HCT116 (cell line): Measurements from ENCODE around the gene NUP50. TPM values are rescaled to one million over a fixed set of nuclear protein-coding genes. Genes with fewer than 3 reads are reported as not detected.

Experiments used
- ATAC-seq: fragments of 200-7000 bp; cut with Tn5 transposase; 2 replicates; pipeline ENCODE4 v1.9.1; 2020; ENCODE audit warnings: mild to moderate bottlenecking, moderate library complexity
- BruUV-seq: library from RNA; stranded (reverse); fragments of 400-500 nt; replicated peaks from 2 replicates; lab custom pipeline; 2021; lab: Mats Ljungman, UMichigan
- CTCF ChIA-PET: fragments of 300-600 bp; sonication (Branson Sonifier 250); formaldehyde crosslinking; loops from one replicate; lab custom pipeline; 2021; ENCODE audit warnings: antibody characterized with exemption; lab: Charles Lee
- POLR2A ChIA-PET: fragments of 300-600, 350-600 bp; sonication (Branson Sonifier 250); formaldehyde crosslinking; loops from one replicate; lab custom pipeline; 2021; ENCODE audit warnings: antibody characterized with exemption; lab: Charles Lee
- RAD21 ChIA-PET, 2 experiments: fragments of 300-600 bp; sonication (Branson Sonifier 250); formaldehyde crosslinking; loops; one replicate each; lab custom pipeline; 2023; ENCODE audit warnings: low total read pairs in 2 of 2; ENCODE audit not compliant: uncharacterized antibody in 2 of 2, unreplicated experiment in 2 of 2, low non-redundant PET in 1 of 2; lab: Charles Lee
- DNase-seq: peaks from one replicate; pipeline ENCODE4 v3.0.0-alpha.2; 2010; ENCODE audit warnings: low read depth, low spot score
- H2AFZ ChIP-seq: fragments of 200-600 bp; shearing (Covaris generic), sonication (generic); 2 replicates; pipeline ENCODE4 v1.6.1; 2017; ENCODE audit warnings: low read depth, mixed run types, mixed read lengths, antibody characterized with exemption, low read length; ENCODE audit not compliant: poor library complexity, severe bottlenecking
- H3K27ac ChIP-seq: 2 replicates; pipeline ENCODE4 v1.5.1; 2012; ENCODE audit warnings: low read depth, low read length
- H3K27me3 ChIP-seq: fragments of 200-600 bp; sonication (generic); 2 replicates; pipeline ENCODE4 v1.6.1; 2016; ENCODE audit warnings: mixed run types, low read length, mixed read lengths; ENCODE audit not compliant: insufficient read depth
- H3K36me3 ChIP-seq, 2 experiments: fragments of 200-500 bp in 1 of 2; fragments of 200-600 bp in 1 of 2; sonication (Bioruptor generic) in 1 of 2; sonication (generic) in 1 of 2; 2 replicates each; pipeline versions ENCODE4 v1.5.1 to v1.6.1; 2014 to 2016; ENCODE audit warnings: low read length in 2 of 2, inconsistent platforms in 1 of 2, mixed read lengths in 1 of 2, mixed run types in 1 of 2; ENCODE audit not compliant: insufficient read depth in 2 of 2, control insufficient read depth in 1 of 2
- H3K4me1 ChIP-seq, 2 experiments: fragments of 200-600 bp in 1 of 2; sonication (generic) in 1 of 2; 2 replicates each; pipeline versions ENCODE4 v1.5.1 to v1.6.1; 2012 to 2017; ENCODE audit warnings: low read length in 2 of 2, inconsistent platforms in 1 of 2, mild to moderate bottlenecking in 1 of 2, mixed read lengths in 1 of 2, mixed run types in 1 of 2, moderate library complexity in 1 of 2; ENCODE audit not compliant: insufficient read depth in 2 of 2, control insufficient read depth in 1 of 2
- H3K4me2 ChIP-seq: fragments of 200-600 bp; sonication (generic); 2 replicates; pipeline ENCODE4 v1.6.1; 2017; ENCODE audit warnings: mixed run types, low read length, mixed read lengths
- H3K4me3 ChIP-seq, 2 experiments: fragments of 200-600 bp in 1 of 2; sonication (generic) in 1 of 2; replicated peaks in 1 of 2; 2 replicates each; pipeline ENCODE4 v1.5.1; 2011 to 2016; ENCODE audit warnings: low read length in 2 of 2, control low read depth in 1 of 2, low read depth in 1 of 2, mild to moderate bottlenecking in 1 of 2, mixed read lengths in 1 of 2, mixed run types in 1 of 2
- H3K79me2 ChIP-seq: fragments of 200-600 bp; sonication (generic); 2 replicates; pipeline ENCODE4 v1.6.1; 2017; ENCODE audit warnings: mild to moderate bottlenecking, mixed run types, low read length, moderate library complexity, mixed read lengths; ENCODE audit not compliant: insufficient read depth
- H3K9ac ChIP-seq: fragments of 200-600 bp; sonication (generic); 2 replicates; pipeline ENCODE4 v1.6.1; 2016; ENCODE audit warnings: low read length, mixed read lengths
- H3K9me2 ChIP-seq: fragments of 200-600 bp; sonication (generic), shearing (Covaris generic); 2 replicates; pipeline ENCODE4 v1.6.1; 2017; ENCODE audit warnings: mixed run types, mild to moderate bottlenecking, moderate library complexity; ENCODE audit not compliant: insufficient read depth
- H3K9me3 ChIP-seq, 2 experiments: fragments of 200-500 bp in 1 of 2; fragments of 200-600 bp in 1 of 2; sonication (Bioruptor generic) in 1 of 2; sonication (generic) in 1 of 2; 2 replicates each; pipeline ENCODE4 v1.6.1; 2014 to 2017; ENCODE audit warnings: low read length in 2 of 2, mixed read lengths in 2 of 2, inconsistent platforms in 1 of 2, low read depth in 1 of 2, mild to moderate bottlenecking in 1 of 2, mixed run types in 1 of 2, moderate library complexity in 1 of 2; ENCODE audit not compliant: control insufficient read depth in 1 of 2, insufficient read depth in 1 of 2
- H4K20me1 ChIP-seq: fragments of 200-600 bp; sonication (generic), shearing (Covaris generic); 2 replicates; pipeline ENCODE4 v1.6.1; 2017; ENCODE audit warnings: mixed run types, mild to moderate bottlenecking, moderate library complexity; ENCODE audit not compliant: insufficient read depth
- CEBPB ChIP-seq: IDR thresholded peaks from 2 replicates; pipeline ENCODE4 v1.6.1; 2012; ENCODE audit warnings: low read depth
- EGR1 ChIP-seq: IDR thresholded peaks from 2 replicates; pipeline ENCODE4 v1.6.1; 2012; ENCODE audit warnings: low read depth
- ELF1 ChIP-seq: IDR thresholded peaks from 2 replicates; pipeline ENCODE4 v1.6.1; 2012; ENCODE audit warnings: low read depth, borderline replicate concordance
- EZH2phosphoT487 ChIP-seq: fragments of 200-600 bp; IDR thresholded peaks from 2 replicates; pipeline ENCODE4 v1.6.1; 2018; ENCODE audit warnings: antibody characterized with exemption, borderline replicate concordance
- FOSL1 ChIP-seq: IDR thresholded peaks from 2 replicates; pipeline ENCODE4 v1.6.1; 2012; ENCODE audit warnings: low read depth
- JUND ChIP-seq: IDR thresholded peaks from 2 replicates; pipeline ENCODE4 v1.6.1; 2012
- POLR2A ChIP-seq: IDR thresholded peaks from 2 replicates; pipeline ENCODE4 v1.7.0; 2011; ENCODE audit warnings: borderline replicate concordance; ENCODE audit not compliant: insufficient read depth, insufficient read length; ENCODE audit errors: extremely low read depth
- POLR2AphosphoS5 ChIP-seq: IDR thresholded peaks from 2 replicates; pipeline ENCODE4 v1.6.1; 2011; ENCODE audit warnings: mild to moderate bottlenecking, low read depth, low read length, moderate library complexity
- SIN3A ChIP-seq: IDR thresholded peaks from 2 replicates; pipeline ENCODE4 v1.6.1; 2012; ENCODE audit warnings: low read depth
- SP1 ChIP-seq: IDR thresholded peaks from 2 replicates; pipeline ENCODE4 v1.6.1; 2012; ENCODE audit warnings: low read depth
- SRF ChIP-seq: IDR thresholded peaks from 2 replicates; pipeline ENCODE4 v1.6.1; 2012; ENCODE audit warnings: low read depth
- TCF7L2 ChIP-seq: IDR thresholded peaks from 2 replicates; pipeline ENCODE4 v1.7.0; 2011; ENCODE audit warnings: borderline replicate concordance, inconsistent platforms; ENCODE audit not compliant: insufficient read depth, insufficient read length; ENCODE audit errors: extremely low read depth
- YY1 ChIP-seq: IDR thresholded peaks from 2 replicates; pipeline ENCODE4 v1.6.1; 2011; ENCODE audit warnings: low read length, low read depth, moderate library complexity, mild to moderate bottlenecking; ENCODE audit not compliant: insufficient replicate concordance; ENCODE audit errors: extremely low read depth
- ZBTB33 ChIP-seq: IDR thresholded peaks from 2 replicates; pipeline ENCODE4 v1.6.1; 2011; ENCODE audit warnings: mild to moderate bottlenecking, low read length, moderate library complexity; ENCODE audit not compliant: insufficient replicate concordance; ENCODE audit errors: extremely low read depth
- ZFX ChIP-seq: fragments of 450-650 bp; IDR thresholded peaks from 2 replicates; pipeline ENCODE4 v1.6.1; 2017
- ZNF274 ChIP-seq: fragments of 200-500 bp; sonication (Bioruptor generic); IDR thresholded peaks from 2 replicates; pipeline ENCODE4 v1.6.1; 2014; ENCODE audit warnings: mild to moderate bottlenecking, low read depth, low read length, inconsistent platforms
- intact Hi-C: fragments of 100-400 bp; cut with micrococcal nuclease; formaldehyde crosslinking; loops from 2 replicates; pipeline ENCODE4 v1.10.0; 2022
- total RNA-seq: library from RNA; stranded (reverse); gene quantifications from one replicate; pipeline ENCODE4 v1.2.1, GENCODE V29; 2021; ENCODE audit not compliant: unreplicated experiment
- TF ChIP-seq, protein P1 (sequence below): IDR thresholded peaks from 2 replicates; pipeline ENCODE4 v1.6.1; 2012
- TF ChIP-seq, protein P2 (sequence below), 3 experiments: fragments of 200-600 bp in 1 of 3; sonication (generic) in 1 of 3; IDR thresholded peaks in 2 of 3; conservative IDR thresholded peaks in 1 of 3; 2 replicates each; pipeline ENCODE4 v1.5.1; 2012 to 2017; ENCODE audit warnings: low read depth in 2 of 3, low read length in 2 of 3, antibody characterized with exemption in 1 of 3, borderline replicate concordance in 1 of 3, control low read depth in 1 of 3, mild to moderate bottlenecking in 1 of 3, mixed read lengths in 1 of 3, mixed run types in 1 of 3, moderate library complexity in 1 of 3; ENCODE audit not compliant: insufficient read depth in 1 of 3

NUP50 gene
- total RNA-seq, 1 experiment from 2014 or later: 102 TPM

DNA sequence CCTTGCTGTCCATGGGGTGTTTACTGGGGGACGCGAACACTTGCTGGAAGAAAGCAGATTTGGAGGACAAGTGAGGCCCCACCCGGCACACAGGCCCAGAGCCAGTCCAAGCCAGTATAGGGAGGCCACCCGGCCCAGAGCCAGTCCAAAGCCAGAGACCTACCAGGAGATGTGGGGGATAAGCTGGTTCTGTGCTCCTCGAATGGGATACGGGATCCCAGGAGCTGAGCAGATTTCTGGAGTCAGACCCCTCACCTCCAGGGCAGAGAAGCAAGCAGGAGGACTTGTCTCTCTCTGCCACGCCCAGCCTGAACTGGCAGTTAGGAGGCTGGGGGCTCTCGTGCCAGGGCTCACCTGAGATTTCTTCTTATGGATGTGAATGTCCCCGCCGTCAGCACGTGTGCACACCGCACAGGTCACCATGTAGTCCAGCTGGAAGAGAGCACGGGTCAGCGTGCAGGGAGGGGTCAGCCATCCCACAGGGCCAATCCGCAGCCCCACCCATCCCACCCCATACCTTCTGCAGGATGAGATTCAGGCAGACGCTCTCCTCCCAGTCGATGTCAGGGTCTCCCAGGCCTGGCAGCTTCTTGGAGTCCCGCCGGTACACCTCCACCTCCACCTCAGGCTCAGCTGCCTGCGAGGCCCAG is 41.7 kb downstream of the NUP50 start:
- ChIA-PET POLR2A (no interaction called here), RAD21 (no interaction called here), CTCF (no interaction called here)
- Histone ChIP-seq H3K4me2 (no peak overlapping the region), H4K20me1 (no peaks in the 10 kb centered on the region), H3K9me3 (no peaks in the 10 kb centered on the region), H3K79me2 (no peaks in the 10 kb centered on the region), H3K27ac (no peak overlapping the region), H3K4me1 (no peaks in the 10 kb centered on the region), H3K36me3 (peaks cover 0 to 3% of the 10 kb centered on the region in 2 experiments; a peak in 2 of 4 replicates), H2AFZ (no peak overlapping the region), H3K4me3 (no peak overlapping the region), H3K27me3 (no peaks in the 10 kb centered on the region), H3K9me2 (no peaks in the 10 kb centered on the region), H3K9ac (no peak overlapping the region)
- DNase-seq: no peak
- BruUV-seq: no TSS peak
- intact Hi-C loops: no loop called here
- ATAC-seq: no peak
- TF ChIP-seq TCF7L2 (no peak), FOSL1 (no peak), POLR2A (no peak), ZBTB33 (no peak), YY1 (no peak), JUND (no peak), SRF (no peak), ZFX (no peak), EGR1 (no peak), ZNF274 (no peak), SP1 (no peak), EZH2phosphoT487 (no peak), POLR2AphosphoS5 (no peak), ELF1 (no peak), SIN3A (no peak), CEBPB (no peak)
- TF ChIP-seq, protein P1, sequence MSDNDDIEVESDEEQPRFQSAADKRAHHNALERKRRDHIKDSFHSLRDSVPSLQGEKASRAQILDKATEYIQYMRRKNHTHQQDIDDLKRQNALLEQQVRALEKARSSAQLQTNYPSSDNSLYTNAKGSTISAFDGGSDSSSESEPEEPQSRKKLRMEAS: no peak
- TF ChIP-seq, protein P2, sequence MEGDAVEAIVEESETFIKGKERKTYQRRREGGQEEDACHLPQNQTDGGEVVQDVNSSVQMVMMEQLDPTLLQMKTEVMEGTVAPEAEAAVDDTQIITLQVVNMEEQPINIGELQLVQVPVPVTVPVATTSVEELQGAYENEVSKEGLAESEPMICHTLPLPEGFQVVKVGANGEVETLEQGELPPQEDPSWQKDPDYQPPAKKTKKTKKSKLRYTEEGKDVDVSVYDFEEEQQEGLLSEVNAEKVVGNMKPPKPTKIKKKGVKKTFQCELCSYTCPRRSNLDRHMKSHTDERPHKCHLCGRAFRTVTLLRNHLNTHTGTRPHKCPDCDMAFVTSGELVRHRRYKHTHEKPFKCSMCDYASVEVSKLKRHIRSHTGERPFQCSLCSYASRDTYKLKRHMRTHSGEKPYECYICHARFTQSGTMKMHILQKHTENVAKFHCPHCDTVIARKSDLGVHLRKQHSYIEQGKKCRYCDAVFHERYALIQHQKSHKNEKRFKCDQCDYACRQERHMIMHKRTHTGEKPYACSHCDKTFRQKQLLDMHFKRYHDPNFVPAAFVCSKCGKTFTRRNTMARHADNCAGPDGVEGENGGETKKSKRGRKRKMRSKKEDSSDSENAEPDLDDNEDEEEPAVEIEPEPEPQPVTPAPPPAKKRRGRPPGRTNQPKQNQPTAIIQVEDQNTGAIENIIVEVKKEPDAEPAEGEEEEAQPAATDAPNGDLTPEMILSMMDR (IDR thresholded peaks at IDR 0.05 in 2 of 3, conservative IDR thresholded peaks at IDR 0.05 in 1 of 3; ENCODE audit: borderline replicate concordance in 1 of 3, insufficient read depth in 1 of 3, low read depth in 2 of 3, low read length in 2 of 3): no peak
